ENCODE results near the gene CCDC169.

Gene CCDC169

GRCh38 chr13:36212789-36213188 is 84.8 kb downstream of the CCDC169 start:
- no peak for DNase-seq (ENCODE audit: extremely low read depth, low read depth)
- H3K4me3 ChIP-seq (replicated peaks; ENCODE audit: low read depth, low read length), result no peak overlapping the region
- TF ChIP-seq CTCF (IDR thresholded peaks at IDR 0.05; ENCODE audit: low read depth, low read length, missing control alignments), result no peak

- DNase-seq (ENCODE audit: extremely low read depth, low read depth), result no peak
- no peak overlapping the region for H3K4me3 ChIP-seq (replicated peaks; ENCODE audit: low read depth, low read length)
- TF ChIP-seq CTCF (IDR thresholded peaks at IDR 0.05; ENCODE audit: low read depth, low read length, missing control alignments), result no peak
Measured at GRCh38 chr13:36211567-36211966, 86.0 kb downstream of the CCDC169 start.

GRCh38 chr13:36210738-36211137 is 86.9 kb downstream of the CCDC169 start:
- no peak for TF ChIP-seq CTCF (IDR thresholded peaks at IDR 0.05; ENCODE audit: low read depth, low read length, missing control alignments)
- DNase-seq (ENCODE audit: extremely low read depth, low read depth), result no peak
- H3K4me3 ChIP-seq (replicated peaks; ENCODE audit: low read depth, low read length), result no peak overlapping the region

- DNase-seq (ENCODE audit: extremely low read depth, low read depth), result no peak
- H3K4me3 ChIP-seq (replicated peaks; ENCODE audit: low read depth, low read length), result no peak overlapping the region
- TF ChIP-seq CTCF (IDR thresholded peaks at IDR 0.05; ENCODE audit: low read depth, low read length, missing control alignments), result no peak
Measured at GRCh38 chr13:36207672-36208071, 89.9 kb downstream of the CCDC169 start.

- no peak for DNase-seq (ENCODE audit: extremely low read depth, low read depth)
- no peak overlapping the region for H3K4me3 ChIP-seq (replicated peaks; ENCODE audit: low read depth, low read length)
- no peak for TF ChIP-seq CTCF (IDR thresholded peaks at IDR 0.05; ENCODE audit: low read depth, low read length, missing control alignments)
Measured at GRCh38 chr13:36193151-36193855, 104.3 kb downstream of the CCDC169 start.

GRCh38 chr13:36192166-36192565 is 105.4 kb downstream of the CCDC169 start:
- no peak overlapping the region for H3K4me3 ChIP-seq (replicated peaks; ENCODE audit: low read depth, low read length)
- no peak for DNase-seq (ENCODE audit: extremely low read depth, low read depth)
- no peak for TF ChIP-seq CTCF (IDR thresholded peaks at IDR 0.05; ENCODE audit: low read depth, low read length, missing control alignments)

GRCh38 chr13:36190771-36191170 is 106.8 kb downstream of the CCDC169 start:
- no peak overlapping the region for H3K4me3 ChIP-seq (replicated peaks; ENCODE audit: low read depth, low read length)
- TF ChIP-seq CTCF (IDR thresholded peaks at IDR 0.05; ENCODE audit: low read depth, low read length, missing control alignments), result no peak
- DNase-seq (ENCODE audit: extremely low read depth, low read depth), result no peak
